ENCODE measurements around the gene ERF. TPM values are rescaled to one million over a fixed set of nuclear protein-coding genes. Genes with fewer than 3 reads are reported as not detected.

The ERF gene
- 31.6 and 48.8 TPM in 2 replicates for total RNA-seq

- peak; percentile 38 for DNase-seq (ENCODE audit: low read depth)
Observed at GRCh38 chr19:42254850-42255765, at the start of gene ERF. Gene ERF (minus strand): TSS chr19:42255128. CDS start chr19:42254999, 129 bp downstream.

GRCh38 chr19:42303876-42304275, 48.9 kb upstream of the ERF start:
- DNase-seq (ENCODE audit: low read depth): no peak
- no peak overlapping the region for H3K4me3 ChIP-seq (ENCODE audit: low read depth, low read length)
- no peaks in the 10 kb centered on the region for H3K36me3 ChIP-seq (ENCODE audit: control insufficient read depth, insufficient read depth, low read length)
- no peaks in the 10 kb centered on the region for H3K27me3 ChIP-seq (ENCODE audit: control insufficient read depth, insufficient read depth, low read length)
- TF ChIP-seq CTCF (IDR thresholded peaks at IDR 0.05; ENCODE audit: insufficient read depth, low read length, poor library complexity, severe bottlenecking): no peak

More at GRCh38 chr19:42254850-42255765, at the start of gene ERF:
- TF ChIP-seq CTCF (IDR thresholded peaks at IDR 0.05; ENCODE audit: insufficient read depth, low read length, poor library complexity, severe bottlenecking): no peak
- H3K27me3 ChIP-seq (ENCODE audit: control insufficient read depth, insufficient read depth, low read length): no peaks in the 10 kb centered on the region
- H3K36me3 ChIP-seq (ENCODE audit: control insufficient read depth, insufficient read depth, low read length): no peaks in the 10 kb centered on the region
- peak within 1 kb of the TSS; percentile 99 for H3K4me3 ChIP-seq (ENCODE audit: low read depth, low read length)

GRCh38 chr19:42303101-42303464, 48.2 kb upstream of the ERF start:
- H3K4me3 ChIP-seq (ENCODE audit: low read depth, low read length): no peak overlapping the region
- no peaks in the 10 kb centered on the region for H3K36me3 ChIP-seq (ENCODE audit: control insufficient read depth, insufficient read depth, low read length)
- DNase-seq (ENCODE audit: low read depth): no peak
- TF ChIP-seq CTCF (IDR thresholded peaks at IDR 0.05; ENCODE audit: insufficient read depth, low read length, poor library complexity, severe bottlenecking): no peak
- H3K27me3 ChIP-seq (ENCODE audit: control insufficient read depth, insufficient read depth, low read length): no peaks in the 10 kb centered on the region

- H3K4me3 ChIP-seq (ENCODE audit: low read depth, low read length): peak within 1 kb of the TSS; percentile 63
- no peaks in the 10 kb centered on the region for H3K36me3 ChIP-seq (ENCODE audit: control insufficient read depth, insufficient read depth, low read length)
- no peak for TF ChIP-seq CTCF (IDR thresholded peaks at IDR 0.05; ENCODE audit: insufficient read depth, low read length, poor library complexity, severe bottlenecking)
- no peaks in the 10 kb centered on the region for H3K27me3 ChIP-seq (ENCODE audit: control insufficient read depth, insufficient read depth, low read length)
- no peak for DNase-seq (ENCODE audit: low read depth)
Observed at GRCh38 chr19:42301646-42302203, 46.8 kb upstream of the ERF start, which contains the start of gene PRR19. Gene PRR19 (plus strand): TSS chr19:42302132. CDS start chr19:42309585, 7,453 bp downstream.

- no peak for TF ChIP-seq CTCF (IDR thresholded peaks at IDR 0.05; ENCODE audit: insufficient read depth, low read length, poor library complexity, severe bottlenecking)
- H3K4me3 ChIP-seq (ENCODE audit: low read depth, low read length): no peak overlapping the region
- DNase-seq (ENCODE audit: low read depth): no peak
- peaks cover 4% of the 10 kb centered on the region for H3K36me3 ChIP-seq (ENCODE audit: control insufficient read depth, insufficient read depth, low read length)
- no peaks in the 10 kb centered on the region for H3K27me3 ChIP-seq (ENCODE audit: control insufficient read depth, insufficient read depth, low read length)
Observed at GRCh38 chr19:42297039-42297438, 42.1 kb upstream of the ERF start.
